ENCODE data around the gene AASS. TPM values are rescaled to one million over a fixed set of nuclear protein-coding genes. Genes with fewer than 3 reads are reported as not detected.

AASS gene
- total RNA-seq, 1 donor from 2014 or later: 14.7 TPM

DNA sequence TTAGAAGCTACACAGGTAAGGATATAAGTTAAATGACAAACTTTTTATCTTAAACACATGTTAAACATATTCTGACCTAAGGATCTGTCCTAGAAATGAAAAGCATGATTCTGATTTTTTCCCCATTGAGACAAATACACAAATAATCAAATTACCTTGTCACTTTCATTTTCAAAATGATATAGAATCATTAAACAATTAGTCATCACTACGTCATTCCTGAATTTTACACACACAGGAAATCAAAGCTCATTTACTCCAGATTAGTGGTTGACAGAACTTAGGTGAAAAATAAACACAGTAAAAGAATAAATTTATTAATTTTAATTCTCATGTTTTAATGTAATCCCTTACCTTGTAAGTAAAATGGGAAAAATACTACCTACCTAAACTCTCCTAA is 89.0 kb downstream of the AASS start:
- FAIRE-seq (no peak), DNase-seq (ENCODE audit: low spot score in 2 of 2) (no peak)

DNA sequence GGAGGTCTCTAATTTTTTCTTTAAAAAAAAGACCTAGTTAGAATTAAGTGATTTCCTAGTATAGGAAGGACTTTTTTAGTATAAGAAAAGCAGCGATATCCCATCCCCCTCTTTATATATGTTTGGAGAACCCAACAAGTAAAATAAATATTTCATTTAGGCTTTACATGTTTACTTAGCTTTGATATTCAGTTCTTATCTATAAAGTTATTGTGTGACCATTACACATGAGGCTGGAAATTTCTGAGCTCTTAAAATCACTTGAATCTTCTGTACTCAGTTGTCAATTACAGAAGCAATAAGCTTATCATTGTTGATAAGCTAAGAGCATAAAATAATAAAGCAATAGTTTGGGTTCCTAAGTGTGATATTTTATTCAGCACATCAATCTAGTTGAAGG is 89.7 kb downstream of the AASS start:
- FAIRE-seq: no peak
- DNase-seq (ENCODE audit: low spot score in 2 of 2): no peak

DNA sequence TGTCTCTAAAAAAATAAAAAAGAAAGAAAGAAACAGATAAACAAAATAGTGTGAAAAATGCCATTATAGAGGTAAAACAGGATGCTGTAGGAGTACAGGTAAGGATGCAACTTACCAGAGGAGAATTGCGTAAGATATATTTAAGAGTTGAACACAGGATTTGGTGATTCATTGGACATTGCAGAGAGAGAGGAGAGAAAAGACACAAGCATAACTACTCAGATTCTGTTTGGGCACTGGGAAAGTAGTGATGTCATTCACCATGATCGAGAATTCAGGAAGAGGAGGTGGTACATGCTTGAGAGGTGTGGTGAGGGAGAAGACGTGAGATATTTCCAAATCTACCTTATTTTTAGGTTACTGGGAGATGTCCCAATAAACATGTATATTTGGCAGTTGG is 97.6 kb downstream of the AASS start:
- DNase-seq (ENCODE audit: low spot score in 2 of 2): no peak
- FAIRE-seq: no peak

- no peak for FAIRE-seq
- DNase-seq (ENCODE audit: low spot score in 2 of 2): no peak
These were observed 103.9 kb downstream of the AASS start for GRCh38 chr7:122040147-122040546.

DNA sequence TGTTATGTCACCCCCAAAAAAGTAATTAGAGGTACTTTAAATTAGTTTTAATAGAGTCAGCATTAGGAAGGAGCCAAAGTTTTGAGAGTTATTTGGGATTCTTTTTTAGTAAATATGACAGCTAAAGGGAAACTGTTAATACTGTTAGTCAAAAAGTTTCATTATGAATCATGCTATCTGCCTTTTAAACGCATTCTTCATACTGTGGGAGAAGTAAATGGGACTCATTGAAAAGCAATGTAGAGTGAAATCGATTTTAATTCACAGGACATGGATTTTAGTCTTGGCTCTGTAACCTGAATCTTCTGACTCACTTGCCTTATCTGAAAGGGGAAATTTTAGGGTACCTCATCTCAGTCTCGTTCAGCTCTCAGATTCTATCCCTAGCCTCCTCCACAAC is 105.1 kb downstream of the AASS start:
- no peak for FAIRE-seq

DNA sequence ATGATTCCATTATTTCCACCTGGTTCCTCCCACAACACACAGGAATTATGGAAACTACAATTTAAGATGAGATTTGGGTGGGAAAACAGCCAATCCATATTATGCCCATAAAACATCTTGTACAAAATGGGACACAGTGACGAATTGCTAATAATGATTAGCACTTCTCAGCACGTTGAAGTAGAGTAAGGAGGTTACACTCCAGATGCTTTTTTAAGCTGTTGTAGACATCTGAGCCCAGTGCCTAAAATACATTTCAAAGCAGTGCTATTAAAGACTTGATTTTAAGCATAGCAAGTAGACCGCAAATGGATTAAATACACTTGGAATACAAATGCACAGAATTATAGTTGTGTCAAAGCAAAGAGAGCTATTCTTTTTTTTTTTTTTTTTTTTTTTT is 105.9 kb downstream of the AASS start:
- FAIRE-seq: no peak
- DNase-seq (ENCODE audit: low spot score in 2 of 2): no peak

More for the DNA sequence above, 105.1 kb downstream of the AASS start:
- DNase-seq (ENCODE audit: low spot score in 2 of 2): no peak

- DNase-seq (ENCODE audit: low spot score in 2 of 2) (no peak), FAIRE-seq (no peak)
These were observed 108.2 kb downstream of the AASS start for GRCh38 chr7:122035876-122036275.

GRCh38 chr7:122033641-122034040 is 110.4 kb downstream of the AASS start:
- FAIRE-seq: no peak

GRCh38 chr7:122027058-122027457 is 117.0 kb downstream of the AASS start:
- FAIRE-seq (no peak), DNase-seq (ENCODE audit: low spot score in 2 of 2) (no peak)

More at GRCh38 chr7:122033641-122034040, 110.4 kb downstream of the AASS start:
- DNase-seq (ENCODE audit: low spot score in 2 of 2): no peak

Small RNA genes lying within 50 kb of the gene (small RNA-seq; reads per million reads assigned to genes)
- gene RNU7-154P: not detected

Other genes starting within 250 kb of the AASS start
- not detected for gene FEZF1, start 160.5 kb upstream of the AASS start, total RNA-seq